22Rv1 (cell line): ENCODE data around the gene DPF3.

Source experiments
- H3K27ac ChIP-seq: fragments of 450-650 bp; 2 replicates; pipeline ENCODE4 v1.5.1; 2017
- ZFX ChIP-seq: fragments of 450-650 bp; IDR thresholded peaks from 2 replicates; pipeline ENCODE4 v1.6.1; 2017; ENCODE audit warnings: antibody characterized with exemption, borderline replicate concordance
- TF ChIP-seq, protein P1 (sequence below): fragments of 450-650 bp; IDR thresholded peaks from 2 replicates; pipeline ENCODE4 v1.5.1; 2017; ENCODE audit warnings: mild to moderate bottlenecking

The DPF3 gene

DNA sequence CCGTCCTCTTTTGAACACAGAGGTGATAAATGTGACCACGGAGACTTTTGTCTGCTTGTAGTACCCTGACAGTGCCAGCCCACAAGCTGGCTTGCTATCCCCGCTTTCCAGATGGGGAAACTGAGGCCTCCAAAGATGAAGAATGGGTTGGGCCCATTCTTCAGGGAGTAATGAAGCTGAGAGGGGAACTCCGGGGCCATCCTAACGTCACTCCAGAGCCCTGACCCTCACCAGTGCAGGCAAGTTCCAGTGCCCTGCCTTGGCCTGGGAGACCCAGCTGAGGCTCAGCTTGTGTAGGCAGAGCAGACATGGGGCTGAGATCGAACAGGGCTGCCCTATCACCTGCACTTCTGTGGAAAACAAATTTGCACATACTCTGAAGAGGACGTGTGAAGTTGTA, 277.1 kb downstream of the DPF3 start:
- no peak overlapping the region for H3K27ac ChIP-seq
- TF ChIP-seq ZFX: no peak
- TF ChIP-seq, protein P1, sequence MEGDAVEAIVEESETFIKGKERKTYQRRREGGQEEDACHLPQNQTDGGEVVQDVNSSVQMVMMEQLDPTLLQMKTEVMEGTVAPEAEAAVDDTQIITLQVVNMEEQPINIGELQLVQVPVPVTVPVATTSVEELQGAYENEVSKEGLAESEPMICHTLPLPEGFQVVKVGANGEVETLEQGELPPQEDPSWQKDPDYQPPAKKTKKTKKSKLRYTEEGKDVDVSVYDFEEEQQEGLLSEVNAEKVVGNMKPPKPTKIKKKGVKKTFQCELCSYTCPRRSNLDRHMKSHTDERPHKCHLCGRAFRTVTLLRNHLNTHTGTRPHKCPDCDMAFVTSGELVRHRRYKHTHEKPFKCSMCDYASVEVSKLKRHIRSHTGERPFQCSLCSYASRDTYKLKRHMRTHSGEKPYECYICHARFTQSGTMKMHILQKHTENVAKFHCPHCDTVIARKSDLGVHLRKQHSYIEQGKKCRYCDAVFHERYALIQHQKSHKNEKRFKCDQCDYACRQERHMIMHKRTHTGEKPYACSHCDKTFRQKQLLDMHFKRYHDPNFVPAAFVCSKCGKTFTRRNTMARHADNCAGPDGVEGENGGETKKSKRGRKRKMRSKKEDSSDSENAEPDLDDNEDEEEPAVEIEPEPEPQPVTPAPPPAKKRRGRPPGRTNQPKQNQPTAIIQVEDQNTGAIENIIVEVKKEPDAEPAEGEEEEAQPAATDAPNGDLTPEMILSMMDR: no peak

DNA sequence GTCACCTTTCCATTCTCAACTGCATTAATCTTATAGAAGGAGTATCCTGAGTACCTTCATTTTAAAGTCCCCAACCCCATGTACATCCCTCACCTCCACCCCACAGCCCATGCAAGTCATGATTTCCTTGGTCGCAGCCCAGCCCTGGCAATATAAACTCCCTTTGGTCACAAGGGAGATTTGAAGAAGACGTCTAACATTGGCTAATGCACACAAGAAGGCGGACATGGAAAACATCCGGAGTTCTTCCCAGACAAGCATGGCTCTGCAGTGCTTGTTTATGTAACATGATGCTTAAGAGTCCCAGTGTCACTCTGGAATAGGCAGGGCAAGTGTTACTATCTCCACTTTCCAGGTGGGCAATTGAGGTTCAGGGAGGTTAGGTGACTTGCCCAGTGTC, 277.6 kb downstream of the DPF3 start:
- no peak for TF ChIP-seq ZFX
- TF ChIP-seq, protein P1: no peak
- no peak overlapping the region for H3K27ac ChIP-seq

DNA sequence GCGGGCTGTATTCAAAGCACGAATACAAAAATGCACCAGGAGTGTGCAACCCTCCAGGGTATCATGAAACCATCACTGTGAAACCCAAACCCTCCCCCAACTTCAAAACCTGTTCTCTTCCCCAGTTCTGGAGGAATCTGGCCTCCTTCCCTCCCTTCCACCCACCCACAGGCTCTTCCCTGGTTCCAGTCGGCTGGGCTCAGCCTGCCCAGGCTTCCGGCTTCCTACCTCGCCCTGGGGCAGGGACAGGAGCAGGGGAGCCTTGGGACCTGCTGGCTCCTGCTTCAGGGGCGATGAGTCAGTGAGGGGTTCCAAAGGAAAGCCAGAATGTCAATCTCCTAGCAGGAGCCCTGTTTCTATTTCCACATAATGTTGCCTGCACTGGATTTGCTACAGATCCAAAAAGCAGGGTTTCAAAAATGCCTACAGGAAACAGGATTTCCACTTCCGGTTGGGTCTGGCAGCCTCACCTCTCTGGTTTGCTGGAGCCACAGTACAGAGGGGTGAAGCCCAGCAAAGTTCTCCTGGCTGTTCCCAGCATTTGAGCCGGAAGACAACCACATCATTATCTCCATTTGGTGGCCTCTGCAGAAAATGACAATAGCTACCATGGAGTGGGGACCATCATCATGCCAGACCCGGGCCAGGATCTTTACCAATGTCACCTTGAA, 278.3 kb downstream of the DPF3 start:
- TF ChIP-seq, protein P1: no peak
- TF ChIP-seq ZFX: no peak

GRCh38 chr14:72614891-72615415, 278.9 kb downstream of the DPF3 start:
- TF ChIP-seq, protein P1: no peak
- no peak for TF ChIP-seq ZFX
- no peak overlapping the region for H3K27ac ChIP-seq

More for the DNA sequence above, 278.3 kb downstream of the DPF3 start:
- no peak overlapping the region for H3K27ac ChIP-seq

DNA sequence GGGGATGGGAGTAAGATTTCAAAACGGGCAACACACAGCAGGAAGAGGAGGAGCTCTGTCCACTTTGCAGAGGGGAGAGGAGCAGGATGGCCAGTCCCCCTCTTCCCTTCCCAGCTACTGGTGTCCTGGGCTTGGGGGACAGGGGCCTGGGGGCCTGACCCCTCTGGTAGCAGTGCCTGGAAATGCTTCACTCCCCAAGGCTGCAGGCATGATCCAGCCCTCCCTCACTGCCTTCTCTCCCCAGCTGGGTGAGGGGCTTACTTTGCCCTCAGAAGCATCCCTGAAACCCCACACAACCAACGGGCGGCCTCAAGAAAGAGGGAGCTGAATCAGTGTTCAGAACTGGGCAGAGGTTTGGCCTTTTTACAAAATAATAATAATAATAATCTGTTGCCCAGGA, 279.5 kb downstream of the DPF3 start:
- no peak overlapping the region for H3K27ac ChIP-seq

DNA sequence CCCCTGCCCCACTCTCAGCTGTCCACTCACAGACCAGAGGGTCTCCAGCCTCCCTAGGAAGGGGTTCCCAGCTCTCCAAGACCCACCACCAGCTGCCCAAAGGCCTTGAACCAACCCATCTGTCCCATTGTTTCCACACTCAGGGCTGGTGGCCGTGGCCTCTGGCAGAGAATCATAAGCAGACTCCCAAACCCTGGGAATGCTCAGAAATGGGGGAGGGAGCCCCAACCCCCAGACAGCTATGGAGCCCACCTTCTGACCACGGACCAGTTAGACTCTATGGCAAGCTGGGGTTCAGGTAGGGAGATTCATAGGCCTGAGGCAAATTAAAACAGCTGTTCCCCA, 280.0 kb downstream of the DPF3 start:
- no peak overlapping the region for H3K27ac ChIP-seq
- TF ChIP-seq, protein P1: no peak
- TF ChIP-seq ZFX: no peak

More for the DNA sequence above, 279.5 kb downstream of the DPF3 start:
- TF ChIP-seq, protein P1: no peak
- no peak for TF ChIP-seq ZFX

GRCh38 chr14:72613231-72613974, 280.5 kb downstream of the DPF3 start:
- no peak overlapping the region for H3K27ac ChIP-seq
- TF ChIP-seq, protein P1: no peak
